Endodermal cell (in vitro differentiated cells): ENCODE measurements around the gene ASPG. TPM values are rescaled to one million over a fixed set of nuclear protein-coding genes. Genes with fewer than 3 reads are reported as not detected.
A peak's percentile ranks its signal among the peaks of the same experiment; 100 is the strongest.

Source experiments
- DNase-seq: peaks from one replicate; pipeline ENCODE4 v3.0.0-alpha.2; 2017
- H3K27ac ChIP-seq: 2 replicates; pipeline ENCODE4 v1.5.1; 2013; ENCODE audit warnings: mild to moderate bottlenecking, low read depth, low read length, moderate library complexity
- H3K27me3 ChIP-seq: 2 replicates; pipeline ENCODE4 v1.6.1; 2013; ENCODE audit warnings: mild to moderate bottlenecking, low read length, moderate library complexity; ENCODE audit not compliant: insufficient read depth, control insufficient read depth, poor library complexity, severe bottlenecking
- H3K36me3 ChIP-seq: 2 replicates; pipeline ENCODE4 v1.7.0; 2013; ENCODE audit warnings: mild to moderate bottlenecking, low read length, moderate library complexity; ENCODE audit not compliant: control insufficient read depth, insufficient read depth
- H3K4me1 ChIP-seq: one replicate; pipeline ENCODE4 v1.7.0; 2013; ENCODE audit warnings: low read length; ENCODE audit not compliant: control insufficient read depth, insufficient read depth
- H3K4me3 ChIP-seq: 2 replicates; pipeline ENCODE4 v1.5.1; 2013; ENCODE audit warnings: mild to moderate bottlenecking, low read length, moderate library complexity
- H3K9ac ChIP-seq: 2 replicates; pipeline ENCODE4 v1.6.1; 2013; ENCODE audit warnings: mild to moderate bottlenecking, low read length, moderate library complexity; ENCODE audit not compliant: poor library complexity, severe bottlenecking; ENCODE audit errors: extremely low read depth
- H3K9me3 ChIP-seq: 2 replicates; pipeline ENCODE4 v1.6.1; 2013; ENCODE audit warnings: mild to moderate bottlenecking, low read length, moderate library complexity; ENCODE audit not compliant: control insufficient read depth
- H3K27ac Mint-ChIP-seq: 2 replicates; pipeline ENCODE4 v1.8.0; 2020; ENCODE audit warnings: mixed read lengths
- H3K27me3 Mint-ChIP-seq: 2 replicates; pipeline ENCODE4 v1.8.0; 2021; ENCODE audit warnings: mild to moderate bottlenecking, mixed read lengths; ENCODE audit not compliant: insufficient read depth
- H3K36me3 Mint-ChIP-seq: 2 replicates; pipeline ENCODE4 v1.8.0; 2020; ENCODE audit warnings: low read depth, mixed read lengths
- H3K4me1 Mint-ChIP-seq: 2 replicates; pipeline ENCODE4 v1.8.0; 2020; ENCODE audit warnings: mixed read lengths
- H3K4me3 Mint-ChIP-seq: 2 replicates; pipeline ENCODE4 v1.8.0; 2020; ENCODE audit warnings: mild to moderate bottlenecking, moderate library complexity, mixed read lengths
- H3K9me3 Mint-ChIP-seq: 2 replicates; pipeline ENCODE4 v1.8.0; 2020; ENCODE audit warnings: mild to moderate bottlenecking, mixed read lengths
- WGBS, 2 experiments: methylation state at CpG; one replicate each; pipeline versions ENCODE4 v1.1.5 to v1.1.7; 2013; ENCODE audit warnings: missing lambda C conversion rate in 2 of 2, mixed read lengths in 1 of 2; ENCODE audit not compliant: insufficient coverage in 1 of 2, insufficient read length in 1 of 2; 5-methylcytosine and 5-hydroxymethylcytosine counted together
- total RNA-seq, 2 donors: library from RNA; stranded (reverse); fragmentation: NEBNext Ultra II Directional in 1 of 2; extraction: Animal tissue kit (Norgen Biotek cat#: 25700) in 1 of 2; gene quantifications; 2 replicates in 1 of 2; 3 replicates in 1 of 2; pipeline ENCODE4 v1.2.1, GENCODE V29; 2021
- TF ChIP-seq, protein P1 (sequence below): fragments of 200-600 bp; sonication (generic); conservative IDR thresholded peaks from 2 replicates; pipeline ENCODE4 v1.5.0; 2021; ENCODE audit warnings: antibody characterized with exemption, mild to moderate bottlenecking

The ASPG gene
- total RNA-seq, 2 donors from 2014 or later, result 0.71 to 1.4 TPM

DNA sequence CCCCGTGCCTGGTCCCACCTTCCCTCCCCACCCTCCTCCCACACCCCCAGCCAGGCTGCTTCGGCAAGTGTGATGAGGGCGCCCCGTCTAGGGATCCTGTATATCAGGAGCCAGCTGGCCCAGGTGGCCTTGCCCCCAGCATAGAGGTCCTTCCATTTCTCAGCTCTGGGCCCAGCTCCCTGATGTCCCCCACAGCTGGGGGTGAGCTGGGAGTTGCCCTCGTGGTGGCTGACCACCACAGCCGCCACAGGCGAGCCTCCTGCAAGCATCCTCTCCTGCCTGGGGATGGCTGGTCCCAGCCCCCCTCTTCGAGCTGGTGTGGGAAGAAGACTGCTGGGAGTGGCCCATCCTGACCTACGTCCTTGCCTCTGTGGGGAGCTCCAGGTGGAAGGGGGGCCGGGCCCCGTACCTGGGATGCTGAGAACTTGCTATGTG, 7.4 kb downstream of the ASPG start:
- Histone ChIP-seq H3K27me3 (no peaks in the 10 kb centered on the region), H3K9ac (no peak overlapping the region), H3K27ac (no peak overlapping the region), H3K4me3 (no peak overlapping the region), H3K4me1 (no peaks in the 10 kb centered on the region), H3K36me3 (no peaks in the 10 kb centered on the region), H3K9me3 (no peaks in the 10 kb centered on the region)
- TF ChIP-seq, protein P1, sequence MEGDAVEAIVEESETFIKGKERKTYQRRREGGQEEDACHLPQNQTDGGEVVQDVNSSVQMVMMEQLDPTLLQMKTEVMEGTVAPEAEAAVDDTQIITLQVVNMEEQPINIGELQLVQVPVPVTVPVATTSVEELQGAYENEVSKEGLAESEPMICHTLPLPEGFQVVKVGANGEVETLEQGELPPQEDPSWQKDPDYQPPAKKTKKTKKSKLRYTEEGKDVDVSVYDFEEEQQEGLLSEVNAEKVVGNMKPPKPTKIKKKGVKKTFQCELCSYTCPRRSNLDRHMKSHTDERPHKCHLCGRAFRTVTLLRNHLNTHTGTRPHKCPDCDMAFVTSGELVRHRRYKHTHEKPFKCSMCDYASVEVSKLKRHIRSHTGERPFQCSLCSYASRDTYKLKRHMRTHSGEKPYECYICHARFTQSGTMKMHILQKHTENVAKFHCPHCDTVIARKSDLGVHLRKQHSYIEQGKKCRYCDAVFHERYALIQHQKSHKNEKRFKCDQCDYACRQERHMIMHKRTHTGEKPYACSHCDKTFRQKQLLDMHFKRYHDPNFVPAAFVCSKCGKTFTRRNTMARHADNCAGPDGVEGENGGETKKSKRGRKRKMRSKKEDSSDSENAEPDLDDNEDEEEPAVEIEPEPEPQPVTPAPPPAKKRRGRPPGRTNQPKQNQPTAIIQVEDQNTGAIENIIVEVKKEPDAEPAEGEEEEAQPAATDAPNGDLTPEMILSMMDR, result no peak
- 91 to 93% methylated on average over 3 to 11 of the region's 11 CpGs for WGBS, 2 experiments
- no peaks in the 10 kb centered on the region for H3K36me3 Mint-ChIP-seq
- H3K4me1 Mint-ChIP-seq, result peaks cover 5% of the 10 kb centered on the region
- H3K9me3 Mint-ChIP-seq, result no peaks in the 10 kb centered on the region
- DNase-seq, result peak; percentile 57
- H3K27ac Mint-ChIP-seq, result no peak overlapping the region
- peaks cover 3% of the 10 kb centered on the region for H3K27me3 Mint-ChIP-seq
- H3K4me3 Mint-ChIP-seq, result no peak overlapping the region

- Mint-ChIP-seq H3K27ac (no peak overlapping the region), H3K36me3 (no peaks in the 10 kb centered on the region), H3K27me3 (peaks cover 3% of the 10 kb centered on the region), H3K4me3 (no peak overlapping the region), H3K9me3 (no peaks in the 10 kb centered on the region), H3K4me1 (peaks cover 5% of the 10 kb centered on the region)
- no peaks in the 10 kb centered on the region for H3K36me3 ChIP-seq
- H3K4me1 ChIP-seq, result no peaks in the 10 kb centered on the region
- H3K27me3 ChIP-seq, result no peaks in the 10 kb centered on the region
- no peak overlapping the region for H3K27ac ChIP-seq
- 87 to 94% methylated on average over 7 to 18 of the region's 18 CpGs for WGBS, 2 experiments
- no peak overlapping the region for H3K9ac ChIP-seq
- H3K9me3 ChIP-seq, result no peaks in the 10 kb centered on the region
- TF ChIP-seq, protein P1, result no peak
- H3K4me3 ChIP-seq, result no peak overlapping the region
- DNase-seq, result no peak
Observed at GRCh38 chr14:104093366-104094055, 8.0 kb downstream of the ASPG start.

- Histone ChIP-seq H3K27ac (no peak overlapping the region), H3K9me3 (no peaks in the 10 kb centered on the region), H3K4me1 (no peaks in the 10 kb centered on the region), H3K27me3 (no peaks in the 10 kb centered on the region), H3K9ac (no peak overlapping the region), H3K36me3 (no peaks in the 10 kb centered on the region), H3K4me3 (no peak overlapping the region)
- Mint-ChIP-seq H3K4me3 (no peak overlapping the region), H3K27ac (peak overlapping the region; percentile 55), H3K9me3 (no peaks in the 10 kb centered on the region), H3K4me1 (peaks cover 5% of the 10 kb centered on the region), H3K36me3 (no peaks in the 10 kb centered on the region), H3K27me3 (peaks cover 3% of the 10 kb centered on the region)
- WGBS, 2 experiments, result 75 to 78% methylated on average over 12 to 20 of the region's 20 CpGs
- TF ChIP-seq, protein P1, result no peak
- no peak for DNase-seq
Observed at GRCh38 chr14:104094056-104094708, 8.7 kb downstream of the ASPG start.
